NCI-H524 (cell line): ENCODE measurements around the gene KMT2B.
"Not testable (repeated sequence)": the region's sequence is repeated elsewhere in the genome, so short reads cannot be mapped to it uniquely, and the experiment has no call there.

Experiments
- DNase-seq, 2 experiments: peaks; one replicate each; lab custom pipeline; 2025; lab: John Stamatoyannopoulos, UW

Gene KMT2B

GRCh38 chr19:35712567-35713505 lies 5.0 kb upstream of the KMT2B start:
- DNase-seq, result no peak

- no peak for DNase-seq
These were observed 4.3 kb upstream of the KMT2B start for GRCh38 chr19:35713506-35713850.

- no peak for DNase-seq
These were observed 3.8 kb upstream of the KMT2B start for GRCh38 chr19:35713904-35714495.

- DNase-seq, result no peak
These were observed 3.0 kb upstream of the KMT2B start for GRCh38 chr19:35714601-35715354.

GRCh38 chr19:35715355-35715809 lies 2.4 kb upstream of the KMT2B start:
- no peak for DNase-seq

- DNase-seq, result peak in 1 of 2 experiments; percentile 69
These were observed 1.6 kb upstream of the KMT2B start for GRCh38 chr19:35715981-35716800.

- peak; percentile 98 for DNase-seq
These were observed 770 bp upstream of the KMT2B start for GRCh38 chr19:35716801-35717664.

GRCh38 chr19:35718345-35719041 lies 690 bp downstream of the KMT2B start:
- DNase-seq, result peak in 1 of 2 experiments; percentile 54

- DNase-seq, result no peak
These were observed 1.8 kb downstream of the KMT2B start for GRCh38 chr19:35719402-35720162.

- no peak for DNase-seq
These were observed 2.3 kb downstream of the KMT2B start for GRCh38 chr19:35720163-35720524.

- DNase-seq, result no peak
These were observed 2.8 kb downstream of the KMT2B start for GRCh38 chr19:35720648-35721047.

GRCh38 chr19:35721374-35721773 lies 3.6 kb downstream of the KMT2B start:
- no peak for DNase-seq

GRCh38 chr19:35722461-35722860 lies 4.7 kb downstream of the KMT2B start:
- no peak for DNase-seq

GRCh38 chr19:35722897-35723296 lies 5.1 kb downstream of the KMT2B start:
- no peak for DNase-seq

GRCh38 chr19:35723671-35724070 lies 5.9 kb downstream of the KMT2B start:
- DNase-seq, result no peak

GRCh38 chr19:35724132-35724531 lies 6.3 kb downstream of the KMT2B start:
- not testable (repeated sequence) for DNase-seq

GRCh38 chr19:35724560-35724959 lies 6.8 kb downstream of the KMT2B start:
- DNase-seq, result no peak

- DNase-seq, result no peak
These were observed 7.5 kb downstream of the KMT2B start for GRCh38 chr19:35725216-35725861.
